Measurements from ENCODE around the gene PPP6C.
"Not testable (repeated sequence)": the region's sequence is repeated elsewhere in the genome, so short reads cannot be mapped to it uniquely, and the experiment has no call there.

PPP6C gene

DNA sequence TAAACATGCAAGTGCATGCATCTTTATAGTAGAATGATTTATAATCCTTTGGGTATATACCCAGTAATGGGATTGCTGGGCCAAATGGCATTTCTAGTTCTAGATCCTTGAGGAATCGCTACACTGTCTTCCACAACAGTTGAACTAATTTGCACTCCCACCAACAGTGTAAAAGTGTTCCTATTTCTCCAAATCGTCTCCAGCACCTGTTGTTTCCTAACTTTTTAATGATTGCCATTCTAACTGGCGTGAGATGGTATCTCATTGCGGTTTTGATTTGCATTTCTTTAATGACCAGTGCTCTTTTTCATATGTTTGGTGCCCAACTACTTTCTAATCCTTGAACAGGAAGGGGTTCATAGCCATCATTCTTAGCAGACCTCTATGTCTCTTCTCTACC, 7.8 kb downstream of the PPP6C start:
- not testable (repeated sequence) for DNase-seq

DNA sequence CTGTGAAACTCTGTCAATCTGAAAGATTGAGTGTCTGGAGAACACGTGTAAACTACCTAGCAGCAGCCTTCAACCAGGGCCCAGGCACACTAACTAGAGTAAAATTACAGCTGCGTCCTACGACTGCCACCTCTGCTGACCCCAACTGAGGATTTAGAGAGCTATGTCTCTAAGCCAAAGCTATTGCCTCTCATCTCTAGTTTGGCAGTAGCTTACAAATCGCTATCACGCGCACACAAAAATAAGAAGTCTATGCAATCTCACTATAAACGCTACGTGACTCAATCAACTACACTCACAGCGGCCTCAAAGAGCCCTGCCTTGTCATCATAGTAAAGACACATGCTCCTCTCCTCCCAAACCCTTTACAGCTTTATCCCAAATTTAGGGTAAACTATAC, 8.7 kb downstream of the PPP6C start:
- no peak for DNase-seq

DNA sequence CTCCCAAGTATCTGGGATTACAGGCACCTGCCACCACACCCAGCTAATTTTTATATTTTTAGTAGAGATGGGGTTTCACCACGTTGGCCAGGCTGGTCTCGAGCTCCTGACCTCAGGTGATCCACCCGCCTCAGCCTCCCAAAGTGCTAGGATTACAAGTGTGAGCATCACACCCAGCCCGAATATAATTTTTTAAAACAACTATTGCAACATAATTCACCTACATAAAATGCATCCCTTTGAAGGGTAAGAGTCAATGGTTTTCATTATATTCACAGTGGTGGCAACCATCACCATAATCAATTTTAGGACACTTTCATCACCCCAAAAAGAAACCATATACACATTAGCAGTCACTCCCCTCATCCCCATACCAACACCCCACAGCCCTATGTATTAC, 9.8 kb downstream of the PPP6C start:
- not testable (repeated sequence) for DNase-seq

DNA sequence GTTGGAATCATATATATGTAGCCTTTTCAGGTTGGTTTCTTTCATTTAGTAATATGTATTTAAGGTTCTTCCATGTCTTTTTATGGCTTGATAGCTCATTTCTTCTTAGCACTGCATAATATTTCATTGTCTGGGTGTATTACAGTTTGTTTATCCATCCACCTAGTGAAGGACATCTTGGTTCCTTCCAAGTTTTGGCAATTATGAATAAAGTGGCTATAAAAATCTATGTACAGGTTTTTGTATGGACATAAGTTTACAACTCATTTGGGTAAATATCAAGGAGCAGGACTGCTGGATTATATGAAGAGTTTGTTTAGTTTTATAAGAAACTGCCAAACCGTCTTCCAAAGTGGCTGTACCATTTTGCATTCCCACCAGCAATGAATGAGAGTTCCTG, 11.7 kb downstream of the PPP6C start:
- no peak for DNase-seq

DNA sequence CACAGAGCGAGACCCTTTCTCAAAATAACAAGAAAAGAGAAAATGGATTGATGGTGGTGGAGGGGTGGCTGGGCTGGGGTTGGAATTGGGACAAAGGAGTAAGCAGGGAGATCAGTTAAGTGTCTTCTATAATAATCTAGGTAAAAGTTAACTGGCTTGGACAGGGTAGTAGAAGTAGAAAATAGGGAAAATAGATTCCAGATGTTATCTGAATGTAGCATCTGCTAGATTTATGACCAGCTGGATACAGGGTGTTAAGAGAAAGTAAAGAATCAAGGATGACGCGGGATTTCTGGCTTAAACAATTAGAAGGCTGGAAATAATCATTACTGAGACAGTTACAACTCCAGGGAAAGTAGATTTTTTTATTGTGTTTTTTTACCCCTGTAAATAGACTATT, 13.0 kb downstream of the PPP6C start:
- no peak for DNase-seq

DNA sequence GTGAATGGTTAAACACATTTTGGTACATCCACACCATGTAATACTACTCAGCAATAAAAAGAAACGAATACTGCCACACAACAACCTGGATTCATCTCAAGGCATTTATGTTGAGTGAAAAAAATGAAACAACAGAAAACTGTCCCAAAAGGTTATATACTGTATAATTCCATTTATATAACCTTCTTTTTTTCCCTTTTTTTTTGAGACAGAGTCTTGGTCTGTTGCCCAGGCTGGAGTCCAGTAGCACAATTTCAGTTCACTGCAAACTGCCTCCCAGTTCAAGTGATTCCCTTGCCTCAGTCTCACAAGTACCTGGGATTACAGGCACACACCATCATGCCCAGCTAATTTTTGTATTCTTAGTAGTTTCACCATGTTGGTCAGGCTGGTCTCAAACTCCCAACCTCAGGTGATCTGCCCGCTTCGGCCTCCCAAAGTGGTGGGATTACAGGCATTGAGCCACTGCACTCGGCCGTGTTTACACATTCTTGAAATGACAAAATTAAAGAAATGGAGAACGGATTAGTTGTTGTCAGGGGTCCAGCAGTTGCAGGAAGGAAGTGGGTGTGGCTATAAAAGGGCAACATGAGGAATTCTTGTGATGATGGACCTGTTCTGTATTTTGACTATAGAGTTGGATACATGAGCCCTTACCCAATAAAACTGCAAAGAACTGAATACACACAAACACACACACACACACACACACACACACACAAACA, 17.4 kb downstream of the PPP6C start:
- DNase-seq: no peak

DNA sequence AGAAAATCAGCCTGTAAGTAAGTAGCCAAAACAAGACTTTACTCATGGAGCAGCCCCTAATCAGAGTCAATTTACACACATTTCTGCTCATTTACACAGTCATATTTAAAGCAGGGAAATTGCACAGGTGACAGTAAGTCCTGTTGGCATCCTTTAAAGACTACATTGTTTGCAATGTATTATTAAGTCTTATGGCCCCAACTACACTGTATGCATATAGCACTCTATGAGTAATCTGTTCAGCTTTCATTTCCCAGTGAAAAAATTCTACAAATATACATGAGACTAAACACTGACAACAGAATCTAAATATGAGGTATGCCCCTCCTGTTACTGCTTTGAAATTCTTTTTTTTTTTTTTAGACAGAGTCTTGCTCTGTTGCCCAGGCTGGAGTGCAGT, 19.7 kb downstream of the PPP6C start:
- no peak for DNase-seq

DNA sequence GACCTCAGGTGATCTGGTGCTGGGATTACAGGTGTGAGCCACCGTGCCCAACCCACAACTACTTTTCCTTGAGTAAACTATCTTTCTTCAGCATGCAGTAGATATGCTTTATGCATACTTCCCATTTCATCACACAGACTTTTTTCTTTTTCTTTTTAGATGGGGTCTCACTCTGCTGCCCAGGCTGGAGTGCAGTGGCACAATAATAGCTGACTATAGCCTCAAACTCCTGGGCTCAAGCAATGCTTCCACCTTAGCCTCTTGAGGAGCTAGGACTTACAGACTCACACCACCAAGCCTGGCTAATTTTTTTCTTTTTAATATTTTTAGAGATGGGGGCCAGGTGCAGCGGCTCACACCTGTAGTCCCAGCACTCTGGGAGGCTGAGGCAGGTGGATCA, 22.8 kb downstream of the PPP6C start:
- no peak for DNase-seq

DNA sequence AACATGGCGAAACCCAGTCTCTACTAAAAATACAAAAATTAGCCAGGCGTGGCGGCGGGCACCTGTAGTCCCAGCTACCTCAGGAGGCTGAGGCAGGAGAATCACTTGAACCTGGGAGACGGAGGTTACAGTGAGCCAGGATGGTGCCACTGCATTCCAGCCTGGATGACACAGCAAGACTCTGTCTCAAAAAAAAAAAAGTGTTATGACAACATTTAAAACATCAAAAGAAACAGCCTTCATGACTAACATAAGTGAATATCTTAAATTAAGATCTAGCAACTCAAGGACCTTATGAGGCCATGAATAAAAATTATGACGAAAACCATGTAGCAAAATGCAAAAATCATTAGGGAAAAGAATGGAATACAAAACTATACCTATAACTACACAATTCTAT, 26.7 kb downstream of the PPP6C start:
- not testable (repeated sequence) for DNase-seq

DNA sequence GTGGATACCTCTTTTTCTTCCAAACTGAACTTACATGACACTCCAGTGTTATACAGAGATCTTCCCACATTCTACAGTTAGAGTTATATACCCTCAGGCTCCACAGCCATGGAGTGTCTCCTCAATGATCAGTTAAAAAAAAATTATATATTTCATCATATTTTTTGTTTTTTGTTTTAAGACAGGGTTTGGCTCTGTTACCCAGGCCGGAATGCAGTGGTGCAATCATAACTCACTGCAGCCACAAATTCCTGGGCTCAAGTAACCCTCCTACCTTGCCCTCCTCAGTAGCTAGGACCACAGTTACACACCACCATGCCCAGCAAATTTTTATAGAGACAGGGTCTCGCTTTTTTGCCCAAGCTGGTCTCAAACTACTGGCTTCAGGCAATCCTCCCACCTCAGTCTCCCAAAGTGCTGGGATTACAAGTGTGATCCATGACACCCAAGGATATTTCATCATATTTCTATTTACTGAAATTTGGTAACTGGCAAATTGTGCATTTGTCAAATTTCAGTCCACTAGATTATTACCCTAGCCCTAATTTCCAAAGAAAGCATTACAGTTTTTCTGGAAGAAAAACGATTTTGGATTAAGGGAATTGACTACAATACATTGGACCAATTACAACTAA, 28.2 kb downstream of the PPP6C start:
- no peak for DNase-seq

DNA sequence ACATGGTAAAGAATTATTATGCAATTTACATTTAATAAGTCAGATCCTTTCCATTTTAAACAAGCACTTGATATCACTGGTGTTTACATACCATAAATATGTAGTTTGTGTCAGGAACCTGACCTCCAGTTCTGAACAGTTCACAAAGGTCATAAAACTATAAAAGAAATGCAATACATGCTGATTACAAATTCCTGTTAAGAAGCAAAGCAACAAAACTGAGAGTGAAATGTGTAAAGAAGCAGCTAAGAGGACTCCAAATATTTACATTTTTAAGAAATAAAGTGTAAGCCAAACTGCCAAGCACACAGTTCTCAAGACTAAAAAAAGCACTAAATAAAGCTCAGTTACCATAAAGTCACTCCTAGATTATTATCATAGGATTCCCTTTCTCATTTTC, 28.9 kb downstream of the PPP6C start:
- no peak for DNase-seq

DNA sequence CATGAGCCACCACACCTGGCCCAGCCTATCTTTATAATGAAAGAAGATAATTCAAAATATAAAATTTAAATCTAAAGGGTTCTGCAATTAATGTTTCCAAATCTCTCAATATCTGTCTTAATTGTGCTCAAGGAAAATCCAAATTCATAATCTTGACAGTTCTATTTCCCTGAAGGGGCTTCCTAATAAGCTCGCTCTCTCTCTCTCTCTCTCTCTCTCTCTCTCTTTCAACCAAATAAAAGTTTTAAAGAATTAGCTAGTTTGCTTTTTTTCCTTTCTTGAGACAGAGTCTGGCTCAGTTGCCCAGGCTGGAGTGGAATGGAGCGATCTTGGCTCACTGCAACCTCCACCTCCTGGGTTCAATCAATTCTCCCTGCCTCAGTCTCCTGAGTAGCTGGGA, 33.1 kb downstream of the PPP6C start:
- DNase-seq: no peak

DNA sequence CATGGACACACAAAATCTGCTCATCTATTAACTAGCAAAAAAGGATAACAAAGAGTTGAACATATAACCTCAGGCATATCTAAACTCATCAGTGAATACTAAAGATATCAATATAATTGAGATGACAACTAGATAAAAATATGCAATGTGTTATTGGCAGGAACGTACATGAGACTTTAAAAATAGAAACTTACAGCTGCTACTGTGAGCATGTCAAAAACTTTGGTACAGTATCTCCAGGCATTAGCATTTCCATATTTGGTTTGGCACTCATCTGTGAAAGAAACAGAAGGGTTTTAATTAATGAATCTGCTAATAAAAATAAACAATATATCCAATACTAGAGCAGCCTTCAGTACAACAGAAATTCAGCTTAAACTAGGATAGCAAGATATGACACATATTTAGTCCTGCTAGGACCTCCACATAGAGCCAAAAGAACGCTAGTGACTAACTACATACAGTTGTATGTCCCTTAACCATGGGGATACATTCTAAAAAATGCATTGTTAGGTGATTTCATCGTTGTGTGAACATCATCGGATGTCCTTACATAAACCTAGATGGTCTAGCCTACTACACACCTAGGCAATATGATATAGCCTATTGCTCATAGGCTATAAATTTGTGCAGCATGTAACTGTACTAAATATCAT, 35.8 kb downstream of the PPP6C start:
- no peak for DNase-seq

DNA sequence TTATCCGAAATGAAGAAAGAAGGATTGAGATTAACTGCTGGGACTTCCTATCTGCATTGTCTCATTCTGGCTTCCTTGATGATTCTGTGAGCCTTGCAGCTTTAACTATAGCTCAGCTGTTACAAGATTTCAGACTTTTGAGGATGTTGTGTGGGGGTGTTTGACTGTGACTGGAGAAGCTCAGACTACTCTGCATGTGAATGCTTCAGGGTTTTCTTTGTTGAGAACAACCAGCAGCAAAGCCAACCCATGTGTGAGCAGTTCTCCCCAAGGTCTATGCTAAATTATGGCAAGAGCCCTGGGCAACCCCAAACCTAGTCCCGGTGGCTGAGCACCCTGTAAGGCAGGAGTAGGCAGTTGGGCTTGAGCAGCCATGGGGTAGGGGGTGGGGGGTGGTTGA, 37.9 kb downstream of the PPP6C start:
- DNase-seq: no peak

DNA sequence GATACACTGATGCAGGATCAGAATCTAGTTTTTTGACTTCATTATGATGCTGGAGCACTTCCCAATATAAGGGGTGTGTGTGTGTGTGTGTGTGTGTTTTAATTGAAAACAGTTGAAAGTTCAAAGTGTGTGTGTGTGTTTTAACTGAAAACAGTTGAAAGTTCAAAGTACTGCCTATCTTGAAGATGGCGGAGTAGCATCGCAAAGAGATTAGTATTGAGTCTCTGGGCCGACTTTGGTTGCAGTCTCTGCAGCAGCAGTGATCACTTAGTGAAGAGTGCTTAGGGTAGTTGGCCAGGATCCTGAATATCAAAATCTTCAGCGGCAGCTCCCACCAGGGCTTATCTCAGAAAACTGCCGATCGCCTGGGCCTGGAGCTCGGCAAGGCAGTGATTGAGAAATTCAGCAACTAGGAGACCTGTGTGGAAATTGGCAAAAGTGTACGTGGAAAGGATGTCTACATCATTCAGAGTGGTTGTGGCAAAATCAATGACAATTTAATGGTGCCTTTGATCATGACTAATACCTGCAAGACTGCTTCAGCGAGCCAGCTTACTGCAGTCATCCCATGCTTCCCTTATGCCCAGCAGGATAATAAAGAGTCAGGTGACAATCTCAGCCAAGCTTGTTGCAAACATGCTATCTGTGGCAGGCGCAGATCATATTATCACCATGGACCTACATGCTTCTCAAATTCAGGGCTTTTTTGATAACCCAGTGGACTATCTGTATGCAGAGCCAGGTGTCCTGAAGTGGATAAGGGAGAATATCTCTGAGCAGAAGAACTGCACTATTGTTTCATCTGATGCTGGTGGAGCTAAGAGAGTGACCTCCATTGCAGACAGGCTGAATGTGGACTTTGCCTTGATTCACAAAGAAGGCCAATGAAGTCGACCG, 39.0 kb downstream of the PPP6C start:
- no peak for DNase-seq

DNA sequence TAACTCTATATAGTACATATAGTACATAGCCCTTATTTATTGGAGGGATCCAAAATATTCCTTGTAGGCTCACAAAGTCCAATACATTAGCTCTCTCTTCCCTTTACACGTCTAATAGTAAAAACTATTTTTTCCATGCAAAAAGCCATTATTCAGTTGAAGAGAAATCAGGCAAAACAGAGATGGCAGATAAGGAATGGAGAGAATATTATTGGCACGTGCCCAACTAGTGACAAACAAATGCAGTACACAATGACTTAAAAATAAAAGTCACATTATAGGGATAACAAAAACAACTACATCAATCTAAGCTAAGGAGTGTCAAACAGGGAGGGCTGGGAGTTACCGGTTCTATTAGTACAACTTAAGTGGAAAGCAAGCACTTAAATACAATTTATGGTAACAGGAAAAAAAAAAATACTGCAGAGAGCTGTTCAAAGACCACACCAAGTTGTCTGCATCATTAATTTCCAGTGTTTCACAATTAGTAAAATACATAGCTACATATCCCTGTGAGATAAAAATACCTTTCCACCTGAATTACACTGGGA, 42.1 kb downstream of the PPP6C start:
- DNase-seq: no peak

DNA sequence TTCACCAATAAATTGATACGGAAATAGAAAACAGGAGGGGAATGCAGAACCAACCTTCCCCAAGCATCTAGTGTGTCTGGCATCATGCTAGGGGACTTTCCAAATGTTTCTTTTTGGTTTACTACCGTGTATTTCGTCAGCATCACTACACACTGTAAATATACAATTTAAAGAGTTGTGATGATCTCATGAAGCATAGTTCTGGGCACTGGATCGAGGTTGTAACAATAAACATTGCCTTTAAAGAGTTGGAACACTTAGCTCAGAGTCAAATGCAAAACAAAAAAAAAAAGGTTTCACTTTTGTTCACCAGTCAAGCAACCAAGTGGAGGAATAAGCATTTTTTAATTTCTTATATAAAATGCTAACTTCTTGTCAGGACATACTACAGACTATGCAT, 43.4 kb downstream of the PPP6C start:
- no peak for DNase-seq

DNA sequence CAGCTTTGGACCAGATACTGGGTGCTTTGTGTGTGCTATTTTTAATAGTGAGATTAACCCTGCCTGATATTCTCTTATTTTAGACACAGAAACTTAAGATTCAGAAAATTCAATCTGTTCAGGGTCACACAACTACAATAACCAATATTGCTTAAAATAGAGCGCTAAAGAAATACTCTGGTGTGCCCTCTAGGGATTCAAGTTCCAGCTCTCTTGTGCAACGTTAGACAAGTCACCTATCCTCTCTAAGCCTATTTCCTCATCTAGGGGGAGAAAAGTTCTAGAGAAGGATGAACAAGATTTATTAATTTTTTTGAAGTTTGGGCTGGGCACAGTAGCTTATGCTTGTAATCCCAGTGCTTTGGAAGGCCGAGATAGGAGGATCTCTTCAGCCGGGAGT, 44.2 kb downstream of the PPP6C start:
- no peak for DNase-seq

DNA sequence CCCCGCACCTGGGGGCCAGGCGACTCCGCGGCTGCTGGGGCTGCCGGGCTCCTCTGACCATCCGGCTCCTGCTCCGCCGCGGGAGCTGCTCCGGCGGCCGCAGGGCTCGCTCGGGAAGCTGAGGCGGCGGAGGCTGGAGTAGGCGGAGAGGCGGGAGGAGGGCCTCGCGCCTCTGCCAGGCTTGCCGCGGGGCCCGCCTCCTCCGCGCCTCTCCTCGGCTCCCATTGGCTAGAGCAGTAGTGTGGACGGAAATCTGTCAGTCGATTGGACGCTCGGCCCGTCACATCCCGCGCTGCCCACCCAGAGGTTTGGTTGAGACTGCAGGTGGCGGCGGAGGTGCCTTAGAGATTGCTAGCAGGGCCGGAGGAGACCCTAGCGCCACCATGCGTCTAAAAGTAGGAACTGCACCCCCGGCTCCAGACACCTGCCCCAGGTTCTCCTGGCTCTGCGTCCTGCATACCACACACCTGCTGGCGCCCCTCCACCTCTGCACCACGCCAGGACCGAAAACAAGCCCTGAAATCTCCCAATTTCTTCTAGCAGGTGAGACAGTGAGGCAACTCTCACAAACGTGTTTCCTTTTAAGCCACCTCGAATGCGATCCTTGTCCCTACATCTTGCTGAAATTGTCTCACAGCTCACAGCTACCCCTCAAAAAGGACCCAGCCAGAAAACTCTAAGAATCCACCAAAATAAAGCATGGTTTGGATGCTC, 46.1 kb downstream of the PPP6C start, which contains the start of gene SCAI:
TSS of gene SCAI (minus strand) at position 152 of the 714 bp plus-strand sequence. CDS start at position 61, 91 bp downstream.
- DNase-seq: peak; percentile 96

DNA sequence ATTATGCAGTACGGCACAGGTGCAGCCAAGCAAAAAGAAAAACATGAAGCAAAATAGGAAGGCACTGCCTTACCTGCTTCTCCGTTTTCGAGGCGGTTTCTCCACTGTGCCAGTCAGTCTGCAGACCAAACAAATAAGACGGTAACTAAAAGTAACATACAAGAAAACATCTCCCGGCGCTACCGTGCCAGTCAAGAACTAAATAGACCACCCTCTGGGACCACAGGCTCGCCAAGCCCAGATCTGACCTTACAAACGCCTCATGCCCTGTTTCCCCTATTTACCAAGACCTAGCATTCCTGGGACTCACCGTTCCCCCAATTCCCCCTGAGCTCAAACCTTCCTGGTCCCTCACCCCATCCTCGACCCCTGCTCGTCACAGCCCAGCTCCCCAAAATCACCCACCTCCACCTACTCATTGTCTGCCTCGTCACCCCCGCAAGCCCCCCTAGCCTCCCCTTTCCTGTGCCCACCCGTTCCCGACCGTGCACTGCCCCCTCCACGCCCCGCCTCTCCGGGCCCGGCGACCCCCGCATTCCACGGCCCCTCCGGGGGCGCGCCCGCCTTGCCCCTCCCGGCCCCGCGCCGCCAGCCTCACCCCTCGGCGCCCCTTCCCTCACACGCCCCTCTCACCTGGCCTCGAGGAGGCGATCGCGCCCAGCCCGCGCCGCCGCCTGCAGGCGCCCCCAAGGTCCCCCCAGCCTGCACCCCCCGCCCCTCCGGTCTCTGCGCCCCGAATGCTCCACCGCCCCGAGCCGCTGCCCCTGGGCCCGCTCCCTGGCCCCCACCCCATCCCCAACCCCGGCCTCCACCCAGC, 46.8 kb downstream of the PPP6C start:
- DNase-seq: no peak

DNA sequence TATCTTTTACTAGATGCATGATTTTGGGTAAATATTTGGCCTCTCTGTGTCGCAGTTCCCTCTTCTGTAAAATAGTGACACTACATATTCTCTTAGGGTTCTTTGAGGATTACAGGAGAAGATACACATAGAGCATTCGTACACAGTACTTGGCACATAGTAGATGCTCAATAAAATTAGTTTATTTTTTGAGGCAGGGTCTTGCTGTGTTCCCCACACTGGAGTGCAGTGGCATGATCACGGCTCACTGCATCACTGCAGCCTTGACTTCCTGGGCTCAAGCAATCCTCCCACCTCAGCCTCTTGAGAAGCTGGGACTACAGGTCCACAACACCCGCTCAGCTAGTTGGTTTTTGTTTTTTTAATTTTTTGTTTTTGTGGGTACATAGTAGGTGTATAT, 47.9 kb downstream of the PPP6C start:
- no peak for DNase-seq

All from cerebellar nuclear complex (tissue), 1 donor.